Cardiac muscle cell (in vitro differentiated cells and primary cell): Measurements from ENCODE around the gene P4HTM. TPM values are rescaled to one million over a fixed set of nuclear protein-coding genes. Genes with fewer than 3 reads are reported as not detected.

Experiments used
- DNase-seq, 2 donors: peaks; one replicate each; pipeline versions ENCODE4 v3.0.0 to v3.0.0-alpha.2; 2010 to 2017; ENCODE audit warnings: low read depth in 1 of 2, low spot score in 1 of 2
- H3K27ac ChIP-seq: fragments of 200-600 bp; sonication (generic); 2 replicates; pipeline ENCODE4 v1.5.1; 2016
- H3K27me3 ChIP-seq: fragments of 200-600 bp; sonication (generic); 2 replicates; pipeline ENCODE4 v1.6.0; 2016; ENCODE audit warnings: control low read depth
- H3K36me3 ChIP-seq: fragments of 200-600 bp; sonication (generic); 2 replicates; pipeline ENCODE4 v1.5.1; 2016; ENCODE audit warnings: control low read depth
- H3K4me1 ChIP-seq: fragments of 200-600 bp; sonication (generic); 2 replicates; pipeline ENCODE4 v1.8.1; 2017; ENCODE audit warnings: low read depth, mild to moderate bottlenecking, mixed run types
- H3K4me3 ChIP-seq: fragments of 200-600 bp; sonication (generic); 2 replicates; pipeline ENCODE4 v1.5.1; 2016; ENCODE audit warnings: mild to moderate bottlenecking
- H3K9me3 ChIP-seq: fragments of 200-600 bp; sonication (generic); 2 replicates; pipeline ENCODE4 v1.5.1; 2017; ENCODE audit warnings: low read depth, mild to moderate bottlenecking, control low read depth
- polyA plus RNA-seq: library from polyadenylated mRNA; unstranded; fragments of >200 nt; fragmentation: Nextera tagmentation; extraction: Ambion mirVana; gene quantifications from 2 replicates; pipeline ENCODE4 v1.2.1, GENCODE V29; 2016
- total RNA-seq: library from RNA; depleted of rRNA; stranded (reverse); fragments of >200 nt; gene quantifications from 2 replicates; pipeline ENCODE4 v1.2.3, GENCODE V29; 2016
- TF ChIP-seq, protein P1 (sequence below): IDR thresholded peaks from 2 replicates; pipeline ENCODE4 v1.5.1; 2012; ENCODE audit warnings: low read depth, mild to moderate bottlenecking, low read length

Gene P4HTM
- total and polyA plus RNA-seq, 2 experiments from 2014 or later: 60.4 to 76.5 TPM

DNA sequence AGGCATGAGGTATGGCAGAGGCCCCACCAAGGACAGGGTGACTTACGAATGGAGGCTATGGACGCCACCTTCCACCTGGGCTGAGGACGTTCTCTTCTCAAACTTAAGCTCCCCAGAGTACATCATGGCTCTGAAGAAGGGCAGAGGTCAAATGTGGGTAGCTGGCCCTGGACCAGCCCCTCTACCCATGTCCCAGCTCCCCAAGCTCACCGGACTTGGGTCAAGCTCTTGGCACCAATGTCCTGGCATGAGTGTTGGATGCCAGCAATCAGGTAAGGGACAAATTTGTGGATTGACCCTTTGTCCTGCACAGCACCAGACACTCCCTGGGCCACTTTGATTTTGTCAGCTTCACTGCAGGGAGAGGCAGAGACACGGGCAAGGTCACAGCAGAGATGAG, 34.4 kb downstream of the P4HTM start:
- no peak overlapping the region for H3K4me3 ChIP-seq
- H3K36me3 ChIP-seq: peaks cover 30% of the 10 kb centered on the region
- no peaks in the 10 kb centered on the region for H3K9me3 ChIP-seq
- DNase-seq: no peak
- no peaks in the 10 kb centered on the region for H3K27me3 ChIP-seq
- no peak overlapping the region for H3K27ac ChIP-seq
- TF ChIP-seq, protein P1, sequence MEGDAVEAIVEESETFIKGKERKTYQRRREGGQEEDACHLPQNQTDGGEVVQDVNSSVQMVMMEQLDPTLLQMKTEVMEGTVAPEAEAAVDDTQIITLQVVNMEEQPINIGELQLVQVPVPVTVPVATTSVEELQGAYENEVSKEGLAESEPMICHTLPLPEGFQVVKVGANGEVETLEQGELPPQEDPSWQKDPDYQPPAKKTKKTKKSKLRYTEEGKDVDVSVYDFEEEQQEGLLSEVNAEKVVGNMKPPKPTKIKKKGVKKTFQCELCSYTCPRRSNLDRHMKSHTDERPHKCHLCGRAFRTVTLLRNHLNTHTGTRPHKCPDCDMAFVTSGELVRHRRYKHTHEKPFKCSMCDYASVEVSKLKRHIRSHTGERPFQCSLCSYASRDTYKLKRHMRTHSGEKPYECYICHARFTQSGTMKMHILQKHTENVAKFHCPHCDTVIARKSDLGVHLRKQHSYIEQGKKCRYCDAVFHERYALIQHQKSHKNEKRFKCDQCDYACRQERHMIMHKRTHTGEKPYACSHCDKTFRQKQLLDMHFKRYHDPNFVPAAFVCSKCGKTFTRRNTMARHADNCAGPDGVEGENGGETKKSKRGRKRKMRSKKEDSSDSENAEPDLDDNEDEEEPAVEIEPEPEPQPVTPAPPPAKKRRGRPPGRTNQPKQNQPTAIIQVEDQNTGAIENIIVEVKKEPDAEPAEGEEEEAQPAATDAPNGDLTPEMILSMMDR: no peak
- H3K4me1 ChIP-seq: peaks cover 11% of the 10 kb centered on the region

DNA sequence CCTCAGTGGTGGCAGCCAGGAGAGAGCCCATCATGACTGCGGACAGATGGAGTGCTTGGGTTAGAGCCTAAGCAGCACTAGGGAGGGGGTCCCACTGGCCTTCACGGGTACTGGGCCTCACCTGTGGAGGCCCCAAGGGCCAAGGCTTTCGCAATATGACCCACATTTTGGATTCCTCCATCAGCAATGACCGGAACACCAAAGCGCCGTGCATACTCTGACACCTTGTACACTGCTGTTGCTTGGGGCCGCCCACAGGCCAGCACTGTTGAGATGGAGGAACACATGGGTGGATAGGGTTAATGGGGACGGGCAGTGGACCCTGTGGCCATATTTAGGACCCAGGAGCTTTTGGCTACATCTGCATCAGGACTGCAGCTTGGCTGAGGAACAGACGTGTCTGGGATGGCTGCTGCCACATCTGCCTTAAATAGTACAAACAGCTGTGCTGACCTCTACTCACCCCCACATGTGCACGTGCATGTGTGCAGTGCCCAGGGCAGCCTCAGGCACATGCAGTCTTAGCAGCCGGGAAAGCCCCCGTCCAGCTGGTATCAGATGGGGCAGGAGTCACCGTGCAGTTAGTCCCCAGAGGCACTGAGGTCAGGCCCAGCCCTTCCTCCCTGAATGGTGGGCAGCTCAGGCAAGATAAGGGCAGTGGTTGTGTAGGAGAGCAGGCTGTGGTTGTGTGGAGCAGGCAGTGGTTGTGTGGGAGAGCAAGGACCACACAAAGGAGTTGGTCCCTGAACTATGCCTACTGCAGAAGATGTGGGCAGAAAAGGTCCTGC, 35.2 kb downstream of the P4HTM start:
- Histone ChIP-seq H3K9me3 (no peaks in the 10 kb centered on the region), H3K27me3 (no peaks in the 10 kb centered on the region), H3K4me3 (no peak overlapping the region), H3K36me3 (peaks cover 31% of the 10 kb centered on the region), H3K27ac (no peak overlapping the region), H3K4me1 (peaks cover 6% of the 10 kb centered on the region)
- DNase-seq: no peak
- TF ChIP-seq, protein P1: no peak

DNA sequence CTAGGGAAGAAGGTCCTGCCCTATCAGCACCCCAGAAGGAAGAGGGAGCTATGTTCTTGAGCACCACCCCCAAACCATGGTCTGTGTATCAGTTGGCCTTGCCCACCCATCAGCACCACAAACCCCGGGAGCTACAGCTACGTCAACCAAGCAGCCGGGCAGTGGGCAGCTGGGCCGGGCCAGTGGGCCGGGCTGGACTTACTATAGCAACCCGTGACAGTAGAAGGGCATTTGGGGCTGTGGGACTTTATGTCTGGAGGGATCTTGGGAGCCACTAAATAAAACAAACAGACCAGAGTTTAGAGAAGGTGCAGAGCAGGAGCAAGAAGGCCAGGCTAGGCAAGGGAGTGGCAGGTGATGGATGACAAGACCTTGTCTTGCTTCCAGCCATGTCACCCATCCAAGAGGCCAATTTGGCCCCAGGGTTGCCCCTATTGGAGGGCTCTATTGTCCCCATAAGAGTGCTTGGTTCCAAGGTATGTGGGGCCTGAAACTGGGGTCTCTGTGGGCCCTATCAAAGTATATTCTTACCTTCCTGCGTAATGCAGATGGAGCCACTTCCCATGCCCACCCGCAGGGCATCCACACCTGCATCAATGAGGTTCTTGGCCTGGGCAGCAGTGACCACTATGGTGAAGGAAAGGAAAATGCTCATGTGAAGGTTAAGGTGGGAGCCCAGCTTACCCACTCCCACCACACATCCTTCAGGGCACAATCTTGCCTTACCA, 35.9 kb downstream of the P4HTM start:
- H3K36me3 ChIP-seq: peaks cover 34% of the 10 kb centered on the region
- H3K4me3 ChIP-seq: no peak overlapping the region

DNA sequence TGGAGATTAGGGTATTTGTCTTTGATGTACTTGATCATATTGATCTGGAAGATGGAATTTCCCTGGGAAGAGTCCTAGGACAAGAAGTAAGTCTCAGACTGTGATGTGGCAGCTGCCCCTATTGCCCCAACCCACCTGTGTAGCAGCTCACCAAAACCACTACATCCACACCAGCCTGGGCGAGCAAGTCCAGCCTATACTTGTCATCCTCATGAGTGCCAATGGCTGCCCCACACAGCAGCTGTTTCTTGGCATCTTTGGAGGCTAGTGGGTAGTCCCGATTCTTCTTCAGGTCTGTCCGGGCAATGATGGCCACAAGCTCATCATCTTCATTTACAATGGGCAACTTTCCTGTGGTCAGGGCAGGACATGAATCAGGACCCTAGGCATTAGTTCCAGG, 36.5 kb downstream of the P4HTM start:
- peaks cover 34% of the 10 kb centered on the region for H3K36me3 ChIP-seq
- no peaks in the 10 kb centered on the region for H3K9me3 ChIP-seq
- H3K27ac ChIP-seq: no peak overlapping the region
- H3K27me3 ChIP-seq: no peaks in the 10 kb centered on the region
- H3K4me1 ChIP-seq: peaks cover 5% of the 10 kb centered on the region
- H3K4me3 ChIP-seq: no peak overlapping the region
- no peak for DNase-seq
- TF ChIP-seq, protein P1: no peak

More for the DNA sequence above, 35.9 kb downstream of the P4HTM start:
- Histone ChIP-seq H3K9me3 (no peaks in the 10 kb centered on the region), H3K27me3 (no peaks in the 10 kb centered on the region), H3K4me1 (peaks cover 5% of the 10 kb centered on the region), H3K27ac (no peak overlapping the region)
- DNase-seq: no peak
- TF ChIP-seq, protein P1: no peak

DNA sequence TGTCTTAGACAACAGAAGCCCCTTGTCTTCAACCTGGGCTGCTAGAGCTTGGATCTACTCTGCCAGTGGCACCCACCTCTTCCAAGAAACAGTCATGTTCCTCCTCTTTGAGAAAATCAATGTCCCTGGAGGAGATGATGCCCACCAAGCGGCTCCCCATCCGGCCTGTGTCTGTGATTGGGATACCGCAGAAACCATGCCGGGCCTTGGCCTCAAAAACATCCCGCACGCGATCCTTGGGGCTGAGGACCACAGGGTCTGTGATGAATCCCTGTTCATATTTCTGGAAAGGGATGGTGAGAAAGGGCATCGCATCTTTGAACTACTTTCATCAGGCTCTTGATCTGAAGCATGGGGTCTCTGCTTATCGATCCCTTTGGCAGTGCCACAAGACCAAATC, 37.6 kb downstream of the P4HTM start:
- TF ChIP-seq, protein P1: no peak
- Histone ChIP-seq H3K9me3 (no peaks in the 10 kb centered on the region), H3K4me3 (no peak overlapping the region), H3K4me1 (peaks cover 5% of the 10 kb centered on the region), H3K36me3 (peaks cover 44% of the 10 kb centered on the region), H3K27me3 (no peaks in the 10 kb centered on the region), H3K27ac (peak overlapping the region; percentile 55)
- DNase-seq: no peak
